ENCODE data around the gene PTPRK.

Gene PTPRK

GRCh38 chr6:127976796-127977195 lies 543.6 kb downstream of the PTPRK start:
- DNase-seq, result no peak

- no peak for DNase-seq
Measured at GRCh38 chr6:127976111-127976510, 544.3 kb downstream of the PTPRK start.

- no peak for DNase-seq
Measured at GRCh38 chr6:127972815-127973214, 547.6 kb downstream of the PTPRK start.

- no peak for DNase-seq
Measured at GRCh38 chr6:127971945-127972391, 548.4 kb downstream of the PTPRK start.

- no peak for DNase-seq
Measured at GRCh38 chr6:127971386-127971785, 549.0 kb downstream of the PTPRK start.

- no peak for DNase-seq
Measured at GRCh38 chr6:127969701-127970100, 550.7 kb downstream of the PTPRK start.

- DNase-seq, result no peak
Measured at GRCh38 chr6:127968394-127968793, 552.0 kb downstream of the PTPRK start.

- DNase-seq, result no peak
Measured at GRCh38 chr6:127967708-127968107, 552.7 kb downstream of the PTPRK start.

GRCh38 chr6:127966616-127967015 lies 553.8 kb downstream of the PTPRK start:
- DNase-seq, result no peak

- no peak for DNase-seq
Measured at GRCh38 chr6:127963495-127963894, 556.9 kb downstream of the PTPRK start.

GRCh38 chr6:127959869-127960268 lies 560.5 kb downstream of the PTPRK start:
- DNase-seq, result no peak

GRCh38 chr6:127956956-127957355 lies 563.4 kb downstream of the PTPRK start:
- DNase-seq, result peak; percentile 56

GRCh38 chr6:127956260-127956888 lies 564.0 kb downstream of the PTPRK start:
- peak; percentile 56 for DNase-seq

GRCh38 chr6:127954082-127954481 lies 566.3 kb downstream of the PTPRK start:
- no peak for DNase-seq

- DNase-seq, result no peak
Measured at GRCh38 chr6:127952831-127953230, 567.6 kb downstream of the PTPRK start.

- DNase-seq, result no peak
Measured at GRCh38 chr6:127952176-127952575, 568.2 kb downstream of the PTPRK start.

- DNase-seq, result no peak
Measured at GRCh38 chr6:127951172-127951917, 569.1 kb downstream of the PTPRK start.

- no peak for DNase-seq
Measured at GRCh38 chr6:127950566-127951145, 569.7 kb downstream of the PTPRK start.

GRCh38 chr6:127949251-127949650 lies 571.1 kb downstream of the PTPRK start:
- DNase-seq, result no peak

GRCh38 chr6:127946388-127946787 lies 574.0 kb downstream of the PTPRK start:
- DNase-seq, result no peak

- no peak for DNase-seq
Measured at GRCh38 chr6:127945434-127946097, 574.8 kb downstream of the PTPRK start.

GRCh38 chr6:127941228-127941627 lies 579.2 kb downstream of the PTPRK start:
- DNase-seq, result no peak

GRCh38 chr6:127939442-127940066 lies 580.8 kb downstream of the PTPRK start:
- no peak for DNase-seq

Measured in NCI-H1092 treated with DMSO at 0.1 percent for 48 hours (cell line).